ENCODE results near the gene NIPA2. TPM values are rescaled to one million over a fixed set of nuclear protein-coding genes. Genes with fewer than 3 reads are reported as not detected.

Gene NIPA2
- total RNA-seq, 2 donors from 2014 or later: 28.1 to 34.3 TPM

GRCh38 chr15:22868495-22868894, 30.0 kb downstream of the NIPA2 start:
- H3K27ac ChIP-seq: no peak overlapping the region
- H3K4me1 ChIP-seq: no peaks in the 10 kb centered on the region
- DNase-seq (ENCODE audit: low spot score): no peak
- peaks cover 87% of the 10 kb centered on the region for H3K36me3 ChIP-seq
- H3K4me3 ChIP-seq: no peak overlapping the region
- no peaks in the 10 kb centered on the region for H3K9me3 ChIP-seq
- no peak for TF ChIP-seq CTCF (IDR thresholded peaks at IDR 0.05)
- H3K27me3 ChIP-seq: no peaks in the 10 kb centered on the region

- H3K27ac ChIP-seq: no peak overlapping the region
- no peaks in the 10 kb centered on the region for H3K4me1 ChIP-seq
- peaks cover 91% of the 10 kb centered on the region for H3K36me3 ChIP-seq
- no peak overlapping the region for H3K4me3 ChIP-seq
- no peak for DNase-seq (ENCODE audit: low spot score)
- no peaks in the 10 kb centered on the region for H3K27me3 ChIP-seq
- TF ChIP-seq CTCF (IDR thresholded peaks at IDR 0.05): no peak
- H3K9me3 ChIP-seq: no peaks in the 10 kb centered on the region
Observed at GRCh38 chr15:22868928-22869327, 30.5 kb downstream of the NIPA2 start.

GRCh38 chr15:22869856-22870255, 31.4 kb downstream of the NIPA2 start:
- H3K4me3 ChIP-seq: no peak overlapping the region
- TF ChIP-seq CTCF (IDR thresholded peaks at IDR 0.05): no peak
- no peaks in the 10 kb centered on the region for H3K4me1 ChIP-seq
- H3K9me3 ChIP-seq: no peaks in the 10 kb centered on the region
- no peak for DNase-seq (ENCODE audit: low spot score)
- peaks cover 99% of the 10 kb centered on the region for H3K36me3 ChIP-seq
- no peak overlapping the region for H3K27ac ChIP-seq
- H3K27me3 ChIP-seq: no peaks in the 10 kb centered on the region

GRCh38 chr15:22870865-22871264, 32.4 kb downstream of the NIPA2 start:
- Histone ChIP-seq H3K4me3 (no peak overlapping the region), H3K9me3 (no peaks in the 10 kb centered on the region), H3K36me3 (peaks cover 92% of the 10 kb centered on the region), H3K27me3 (no peaks in the 10 kb centered on the region), H3K4me1 (no peaks in the 10 kb centered on the region), H3K27ac (no peak overlapping the region)
- no peak for TF ChIP-seq CTCF (IDR thresholded peaks at IDR 0.05)
- no peak for DNase-seq (ENCODE audit: low spot score)

GRCh38 chr15:22871481-22872086, 33.1 kb downstream of the NIPA2 start:
- TF ChIP-seq CTCF (IDR thresholded peaks at IDR 0.05): no peak
- H3K4me1 ChIP-seq: no peaks in the 10 kb centered on the region
- H3K27ac ChIP-seq: no peak overlapping the region
- H3K36me3 ChIP-seq: peaks cover 85% of the 10 kb centered on the region
- no peak overlapping the region for H3K4me3 ChIP-seq
- no peak for DNase-seq (ENCODE audit: low spot score)
- no peaks in the 10 kb centered on the region for H3K27me3 ChIP-seq
- H3K9me3 ChIP-seq: no peaks in the 10 kb centered on the region
